GM12801 (cell line): ENCODE measurements around the gene PCDHGB5.

Source experiments
- CTCF ChIP-seq: IDR thresholded peaks from one replicate; pipeline ENCODE4 v1.5.1; 2011; ENCODE audit warnings: control low read depth; ENCODE audit not compliant: insufficient read length; ENCODE audit errors: extremely low read depth

PCDHGB5 gene

GRCh38 chr5:141440341-141440740 lies 42.6 kb downstream of the PCDHGB5 start:
- no peak for TF ChIP-seq CTCF

GRCh38 chr5:141441571-141442170 lies 43.9 kb downstream of the PCDHGB5 start:
- no peak for TF ChIP-seq CTCF
